ENCODE measurements around the gene AVEN.

Gene AVEN

DNA sequence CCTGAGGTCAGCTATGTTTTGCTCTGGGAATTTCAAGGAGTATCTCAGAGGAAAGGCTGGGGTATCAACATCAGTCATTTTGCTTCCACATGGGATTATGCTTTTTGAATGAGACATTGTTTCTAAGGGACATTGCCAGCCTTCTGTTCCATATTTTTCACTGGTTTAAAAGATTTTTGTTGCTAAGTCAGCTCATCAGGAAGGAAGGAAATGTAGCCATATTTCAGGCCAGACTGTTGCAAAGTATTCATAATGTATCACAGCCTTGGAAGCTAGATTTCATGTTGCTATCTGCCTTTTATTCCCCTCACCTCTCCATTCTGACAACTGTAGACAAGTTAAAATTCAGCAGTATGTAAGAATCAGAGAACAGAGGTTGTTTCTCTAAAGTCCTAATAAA is 131.7 kb downstream of the AVEN start:
- no peak for DNase-seq

DNA sequence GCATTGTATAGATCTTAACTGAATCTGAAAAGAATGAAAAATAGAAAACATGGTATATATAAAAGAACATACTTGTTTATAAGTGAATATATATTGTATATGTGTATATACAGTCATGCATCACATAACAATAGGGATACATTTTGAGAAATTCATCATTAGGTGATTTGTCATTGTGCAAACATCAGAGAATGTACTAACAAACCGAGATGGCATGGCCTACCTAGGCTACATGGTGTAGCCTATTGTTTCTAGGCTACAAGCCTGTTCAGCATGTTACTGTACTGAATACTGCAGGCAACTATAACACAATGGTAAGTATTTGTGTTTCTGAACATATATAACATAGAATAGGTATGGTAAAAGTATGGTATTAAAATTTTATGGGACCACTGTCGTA is 135.3 kb downstream of the AVEN start:
- no peak for DNase-seq

DNA sequence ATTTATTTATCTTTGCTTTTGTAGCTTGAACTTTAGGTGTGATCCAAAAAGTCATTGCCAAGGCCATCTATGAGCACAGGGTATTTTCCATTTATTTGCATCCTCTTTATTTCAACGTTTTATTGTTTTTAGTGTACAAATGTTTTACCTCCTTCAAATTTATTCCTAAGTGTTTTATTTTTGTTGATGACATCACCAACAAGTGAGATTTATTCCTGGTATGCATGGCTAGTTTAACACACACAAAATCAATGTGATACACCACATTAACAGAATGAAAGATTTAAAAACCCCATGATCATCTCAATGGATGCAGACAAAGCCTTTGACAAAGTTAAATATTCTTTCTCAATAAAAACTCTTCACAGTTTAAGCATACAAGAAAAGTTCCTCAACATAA is 137.0 kb downstream of the AVEN start:
- DNase-seq: no peak

DNA sequence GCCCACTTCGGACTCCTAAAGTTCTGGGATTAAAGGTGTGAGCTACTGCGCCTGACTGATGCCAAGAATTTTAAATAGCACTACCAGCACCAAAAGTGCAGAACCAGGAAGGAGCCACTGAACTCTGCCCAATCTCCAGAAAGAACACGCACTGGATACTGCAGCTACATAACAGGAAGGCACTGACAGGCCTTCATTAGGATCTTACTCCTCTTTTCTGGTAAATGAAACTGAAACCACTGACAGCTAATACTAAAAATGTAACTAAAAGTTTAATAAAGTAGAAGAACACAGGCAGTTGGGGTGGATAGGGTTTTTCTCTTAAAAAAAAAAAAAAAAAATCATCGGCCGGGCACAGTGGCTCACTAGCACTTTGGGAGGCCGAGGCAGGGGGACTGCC is 144.8 kb downstream of the AVEN start:
- DNase-seq: no peak

DNA sequence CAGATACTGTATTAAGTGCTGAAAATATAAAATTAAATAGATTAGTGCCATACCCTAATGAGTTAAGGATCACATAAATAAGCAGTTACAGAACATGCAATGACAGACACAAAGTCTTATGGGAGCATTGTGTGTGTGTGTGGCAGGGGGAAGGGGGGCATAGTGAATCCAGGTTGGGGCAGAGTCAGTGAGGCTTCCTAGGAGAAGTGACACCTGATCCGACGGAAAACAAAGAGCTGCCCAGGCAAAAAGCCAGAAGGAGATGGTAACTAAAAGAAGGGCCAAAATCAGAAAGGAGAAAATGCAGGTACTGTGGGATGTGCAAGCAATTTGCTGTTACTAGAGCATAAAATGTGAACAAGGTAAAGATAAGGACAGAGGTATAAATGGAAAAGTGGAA is 150.8 kb downstream of the AVEN start:
- no peak for DNase-seq

DNA sequence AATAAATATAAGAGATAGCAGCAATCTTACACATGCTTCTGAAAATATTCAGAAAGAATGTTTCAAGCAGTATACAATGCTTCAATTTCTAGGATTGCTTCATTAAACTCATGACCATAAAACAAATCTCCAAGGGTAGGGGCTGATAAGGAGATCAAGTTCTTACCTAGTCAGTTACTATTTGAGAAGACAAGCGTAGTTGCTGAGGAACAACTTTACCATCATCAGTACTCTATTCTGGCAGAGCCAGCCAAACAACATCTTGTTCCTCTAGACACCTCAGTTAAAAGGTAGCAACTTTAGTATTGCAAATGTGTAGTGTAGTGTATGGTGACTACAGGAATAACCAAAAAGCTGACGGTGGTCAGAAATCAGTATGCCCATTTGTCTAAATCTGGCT is 156.1 kb downstream of the AVEN start:
- DNase-seq: no peak

DNA sequence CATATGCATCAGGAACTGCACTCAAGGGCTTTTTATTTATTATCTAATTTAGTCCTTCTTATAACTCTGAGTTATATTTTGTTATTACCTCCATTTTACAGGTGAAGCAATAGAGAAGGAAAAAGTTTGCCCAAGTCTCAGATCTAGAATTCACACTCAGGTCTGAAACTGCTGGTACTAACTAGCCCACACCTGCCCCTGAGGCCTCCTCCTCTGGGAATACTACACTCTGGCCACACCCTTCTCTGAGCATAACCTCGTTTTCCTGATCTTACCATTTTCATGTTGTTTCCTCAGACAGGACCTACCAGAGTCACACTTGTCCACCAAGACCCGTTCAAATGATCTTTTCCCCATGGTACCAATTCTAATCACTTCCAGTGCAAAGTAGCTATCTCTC is 164.8 kb downstream of the AVEN start:
- DNase-seq: no peak

DNA sequence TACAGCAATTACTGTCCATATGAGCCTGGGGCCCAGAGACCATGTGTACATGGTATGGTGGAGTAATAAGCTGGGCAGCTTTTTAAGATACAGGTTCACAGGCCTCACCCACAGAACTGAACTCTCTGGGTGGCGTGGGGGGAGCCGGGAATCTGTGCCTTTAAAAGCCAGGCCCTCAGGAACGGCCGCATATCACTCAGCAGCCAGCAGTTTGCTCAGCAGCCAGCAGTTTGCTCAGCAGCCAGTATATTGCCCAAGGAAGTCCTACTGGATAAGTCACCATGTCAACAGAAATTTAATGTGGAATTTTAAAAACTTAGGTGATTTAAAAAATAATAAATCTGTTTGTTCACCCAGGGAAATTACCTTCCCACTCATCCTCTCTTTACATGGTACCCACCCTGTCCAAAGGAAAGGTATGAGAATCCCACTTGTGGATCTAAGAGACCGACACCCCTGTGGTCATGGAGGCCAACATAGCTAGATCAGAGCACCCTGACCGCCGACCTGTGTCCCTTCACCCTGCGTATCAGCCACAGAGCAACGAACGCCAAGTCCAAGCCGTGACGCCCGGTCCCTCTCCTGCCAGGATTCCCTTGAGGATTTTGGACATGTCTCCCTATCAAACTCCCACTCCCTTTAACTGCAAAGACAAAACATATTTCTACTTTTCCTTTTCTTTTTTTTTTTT is 166.4 kb downstream of the AVEN start:
- DNase-seq: no peak

DNA sequence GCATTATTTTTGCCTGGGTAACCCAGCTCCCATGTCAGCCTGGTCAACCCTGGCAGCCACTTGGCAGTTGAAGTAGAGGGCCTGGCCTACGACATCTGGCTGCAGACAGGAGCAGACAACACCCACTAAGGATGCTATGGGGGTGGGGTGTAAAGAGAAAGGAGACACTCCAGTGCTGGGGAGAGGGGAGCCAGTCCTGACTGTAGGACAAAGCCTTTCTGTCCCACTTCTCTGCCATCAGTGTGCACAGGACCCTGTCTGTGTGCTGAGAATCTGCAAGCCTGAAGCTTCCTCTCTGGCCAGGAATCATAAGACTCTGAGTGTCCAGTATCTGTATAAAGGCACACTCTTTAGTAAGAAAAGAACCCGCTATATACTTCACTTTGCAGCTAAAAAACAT is 167.0 kb downstream of the AVEN start:
- no peak for DNase-seq

DNA sequence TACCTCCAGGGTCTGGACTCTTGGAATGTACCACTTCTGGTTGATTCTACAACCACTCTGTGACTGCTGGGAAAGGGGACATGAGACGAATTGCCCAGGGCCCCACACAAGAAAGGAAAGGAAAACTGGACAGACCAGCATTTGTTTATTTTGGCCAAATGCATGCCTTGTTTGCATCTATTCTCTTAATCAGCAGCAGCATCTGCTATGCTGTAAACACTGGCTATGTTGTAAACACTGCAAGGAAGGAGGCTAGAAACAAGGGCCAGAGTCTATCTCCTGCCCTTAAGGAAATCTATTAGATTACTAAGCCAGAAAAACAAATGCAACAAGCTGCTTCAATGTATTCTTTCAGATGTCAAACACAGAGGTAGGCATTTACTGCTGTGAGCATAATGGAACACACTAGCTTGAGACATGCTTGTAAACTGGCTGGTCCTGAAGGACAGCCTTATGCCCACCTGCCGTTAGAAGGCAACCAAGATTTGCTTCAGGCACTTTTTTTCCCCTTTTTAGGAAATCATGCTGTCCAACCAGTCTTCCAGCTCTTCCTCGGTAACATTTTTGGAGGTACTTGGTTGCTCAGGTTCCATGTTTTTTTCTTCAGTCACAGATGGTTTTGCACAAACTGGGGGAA is 172.8 kb downstream of the AVEN start:
- no peak for DNase-seq

DNA sequence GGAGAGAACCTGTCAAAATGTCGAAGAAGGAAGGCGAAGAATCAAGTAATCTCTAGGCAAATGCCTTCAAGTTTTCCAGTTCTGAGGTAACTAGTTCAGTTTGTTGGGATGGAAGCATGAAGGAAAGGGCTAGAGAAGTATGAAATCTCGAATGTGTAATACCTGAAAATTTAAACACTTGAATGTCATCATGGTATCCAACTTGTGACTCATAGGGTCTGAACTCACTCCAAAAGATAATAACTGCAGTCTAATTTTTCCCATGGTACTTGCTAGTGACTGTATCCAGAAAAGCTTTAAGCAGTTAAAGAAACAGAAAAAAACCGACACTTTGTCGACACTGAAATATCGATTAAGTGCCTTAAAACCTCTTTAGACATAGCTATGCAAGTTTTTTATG is 173.6 kb downstream of the AVEN start:
- no peak for DNase-seq

DNA sequence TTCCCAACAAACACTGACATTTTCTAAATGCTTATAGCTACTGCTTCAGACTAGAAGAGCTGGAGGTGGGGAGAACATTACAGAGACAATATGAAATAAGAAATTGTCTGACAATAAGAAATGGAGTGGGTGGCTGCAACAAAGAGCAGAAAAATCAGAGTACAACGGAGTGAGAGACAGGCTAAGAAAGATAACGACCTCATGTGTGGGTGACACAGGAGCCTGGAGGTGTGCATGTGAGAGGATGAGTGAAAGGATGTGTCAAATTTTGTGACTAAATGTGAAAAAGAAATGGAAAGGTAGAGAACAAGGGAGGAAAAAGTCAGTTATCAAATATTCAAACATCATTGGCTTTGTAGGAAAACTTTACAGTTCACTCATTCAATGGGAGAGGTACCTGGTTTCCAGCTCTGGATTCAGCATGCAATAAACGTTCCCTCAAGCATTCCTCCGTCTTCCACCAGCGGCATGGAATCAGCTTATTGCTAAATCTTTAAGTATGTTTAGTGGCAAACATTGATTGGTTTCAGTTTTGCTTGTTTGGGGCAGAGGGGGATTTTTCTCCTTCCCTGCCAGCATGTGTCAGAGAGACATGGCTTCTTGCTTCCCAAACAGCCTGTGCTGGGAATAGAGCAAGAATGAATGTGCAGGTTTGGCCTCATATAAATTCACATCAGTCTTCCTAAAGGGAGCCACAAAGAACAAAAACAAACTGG is 174.5 kb downstream of the AVEN start:
- no peak for DNase-seq

DNA sequence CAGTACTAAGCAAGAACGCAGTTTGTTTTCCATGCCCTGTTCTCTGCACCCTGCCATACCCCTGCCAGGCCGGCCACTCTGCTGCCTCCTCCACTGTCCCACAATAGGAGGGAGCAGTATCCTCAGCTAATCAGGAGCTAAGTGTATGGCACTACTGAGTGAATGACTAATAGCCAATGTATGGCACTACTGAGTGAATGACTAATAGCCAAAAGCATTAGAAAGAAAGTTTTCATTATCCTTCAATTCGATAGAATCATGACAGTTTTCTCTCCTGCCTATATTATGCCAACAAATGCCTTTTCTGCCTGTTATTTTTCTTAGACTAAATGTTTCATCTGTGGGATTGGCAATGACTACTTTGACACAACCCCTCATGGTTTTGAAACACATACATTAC is 178.2 kb downstream of the AVEN start:
- no peak for DNase-seq

DNA sequence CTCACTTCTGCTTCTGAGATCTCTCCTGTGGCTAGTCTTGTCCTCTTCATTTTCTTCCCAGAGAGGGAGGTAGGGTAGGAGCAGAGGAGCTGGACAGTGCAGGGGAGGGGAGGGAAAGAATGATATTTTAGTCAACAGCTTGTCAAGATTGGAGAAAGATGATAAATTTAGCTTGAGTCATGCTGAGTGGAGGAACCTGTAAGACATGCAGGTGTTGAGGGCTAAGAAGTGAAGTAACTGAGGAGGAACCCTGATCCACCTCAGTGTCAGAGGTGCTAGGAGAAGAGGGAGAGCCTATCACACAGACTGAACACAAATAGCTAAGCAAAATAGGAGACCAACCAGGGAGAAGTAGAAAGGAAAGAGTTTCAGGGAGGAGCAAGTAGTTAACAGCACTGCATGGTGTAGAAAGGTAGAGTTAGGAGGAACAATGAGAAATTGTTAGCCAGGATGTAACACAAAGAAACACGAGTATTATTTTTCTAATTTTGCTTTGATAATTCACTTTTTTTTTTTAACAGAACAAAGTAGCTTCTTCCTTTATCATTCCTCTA is 178.9 kb downstream of the AVEN start:
- no peak for DNase-seq

DNA sequence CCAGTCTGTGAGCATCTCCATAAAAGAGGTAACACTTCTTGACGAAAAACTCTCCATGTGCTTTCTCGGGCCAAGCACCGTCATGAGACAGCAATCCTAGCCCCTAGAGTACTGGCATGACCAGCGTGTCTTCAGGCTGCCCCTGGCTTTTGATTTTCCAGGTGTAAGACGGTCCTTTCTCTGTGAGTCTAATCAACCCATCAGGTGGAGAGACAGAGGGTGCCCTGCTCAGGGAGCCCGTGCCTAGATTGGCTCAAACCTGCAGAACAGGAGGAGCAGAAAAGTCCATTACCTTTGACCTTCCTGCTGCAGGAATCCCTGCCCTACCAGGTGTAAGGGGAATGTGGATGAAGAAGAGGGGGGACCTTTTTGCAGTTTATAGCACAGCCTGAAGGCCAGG is 180.2 kb downstream of the AVEN start:
- no peak for DNase-seq

DNA sequence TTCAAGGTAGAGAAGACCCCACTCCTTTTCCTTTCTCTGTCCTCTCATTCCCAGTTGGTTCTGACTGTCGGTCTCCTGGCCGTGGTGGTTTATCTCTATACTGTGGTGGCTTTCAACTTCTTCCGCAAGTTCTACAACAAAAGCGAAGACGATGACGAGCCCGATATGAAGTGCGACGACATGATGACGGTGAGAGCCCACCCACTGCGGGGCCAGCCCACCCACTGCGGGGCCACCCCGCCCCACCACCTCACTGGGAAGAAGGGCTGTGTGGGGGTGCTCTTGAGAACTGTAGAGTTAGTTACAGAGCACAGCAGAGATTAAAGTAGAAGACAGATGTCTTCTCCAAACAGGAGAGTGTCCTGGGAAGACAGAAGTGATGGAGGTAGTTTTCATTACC is 181.3 kb downstream of the AVEN start:
- DNase-seq: no peak

DNA sequence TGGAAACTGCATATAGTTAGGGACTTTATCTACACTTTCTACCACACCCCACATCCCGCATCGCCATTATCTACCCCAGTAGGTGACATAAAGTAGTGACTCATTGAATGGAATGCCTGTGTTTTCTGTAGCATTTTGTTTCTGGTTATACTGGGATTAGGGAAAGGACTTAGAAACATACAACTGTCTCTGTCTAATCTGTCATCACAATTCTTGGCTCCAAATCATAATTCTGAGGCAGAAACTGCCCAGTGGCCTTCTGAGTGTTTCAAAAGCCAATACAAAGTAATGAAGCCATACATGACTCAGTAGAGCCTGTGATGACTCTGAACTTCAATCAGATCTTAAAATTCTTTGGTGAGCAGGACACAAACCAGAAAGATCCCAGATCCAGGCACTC is 186.4 kb downstream of the AVEN start:
- DNase-seq: no peak

DNA sequence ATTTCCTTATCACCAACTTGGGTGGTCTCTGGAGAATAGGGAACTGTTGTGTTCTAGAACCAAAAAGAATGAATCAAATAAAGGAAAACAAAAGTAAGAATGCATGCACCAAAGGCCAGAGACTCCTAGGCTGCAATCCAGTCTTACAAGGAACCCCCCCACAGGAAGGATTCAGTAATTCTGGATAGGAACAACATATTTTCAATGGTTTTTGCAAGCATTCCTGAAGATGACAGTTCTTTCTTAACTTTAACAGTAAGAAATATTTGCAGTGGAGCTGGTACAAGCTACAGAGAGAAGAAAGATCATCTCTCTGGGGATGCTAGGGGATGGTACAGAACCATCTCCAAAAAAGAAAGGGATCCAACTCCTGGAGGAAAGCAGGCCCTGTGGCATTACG is 186.9 kb downstream of the AVEN start:
- DNase-seq: no peak

DNA sequence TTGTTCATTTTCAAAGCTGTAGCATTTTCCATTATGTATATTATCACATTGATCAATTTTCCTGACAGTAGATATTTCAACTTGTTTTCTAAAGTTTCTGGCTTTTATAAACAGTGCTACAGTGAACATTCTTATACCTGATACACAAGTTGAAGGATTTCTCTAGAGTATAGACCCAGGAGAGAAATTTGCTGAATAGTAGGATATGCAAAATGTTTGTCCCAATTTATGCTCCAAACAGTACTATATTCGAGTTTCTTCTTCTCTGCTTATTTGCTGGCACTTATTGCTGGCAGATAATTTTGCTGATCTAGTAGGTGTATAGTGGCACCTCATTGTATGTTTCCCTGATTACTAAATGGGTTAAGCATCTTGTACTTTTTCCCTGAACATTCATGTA is 187.9 kb downstream of the AVEN start:
- DNase-seq: no peak

DNA sequence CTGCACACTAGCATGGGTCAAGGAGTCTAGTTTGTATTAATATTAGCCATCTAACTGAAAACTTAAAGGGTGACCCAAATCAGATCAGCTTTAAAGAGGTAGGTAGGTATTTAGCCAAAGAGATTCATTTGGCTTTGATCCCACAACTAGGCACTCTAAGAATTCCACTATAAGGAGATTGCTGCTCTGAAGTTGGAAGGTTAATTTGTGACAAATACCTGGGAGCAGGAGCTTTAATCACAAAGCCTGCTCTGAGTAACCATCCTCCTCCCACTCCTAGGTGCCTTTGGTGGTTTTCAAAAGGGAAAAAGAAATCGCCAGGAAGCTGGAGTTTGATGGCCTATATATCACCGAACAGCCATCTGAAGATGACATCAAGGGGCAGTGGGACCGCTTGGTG is 191.0 kb downstream of the AVEN start:
- no peak for DNase-seq

DNA sequence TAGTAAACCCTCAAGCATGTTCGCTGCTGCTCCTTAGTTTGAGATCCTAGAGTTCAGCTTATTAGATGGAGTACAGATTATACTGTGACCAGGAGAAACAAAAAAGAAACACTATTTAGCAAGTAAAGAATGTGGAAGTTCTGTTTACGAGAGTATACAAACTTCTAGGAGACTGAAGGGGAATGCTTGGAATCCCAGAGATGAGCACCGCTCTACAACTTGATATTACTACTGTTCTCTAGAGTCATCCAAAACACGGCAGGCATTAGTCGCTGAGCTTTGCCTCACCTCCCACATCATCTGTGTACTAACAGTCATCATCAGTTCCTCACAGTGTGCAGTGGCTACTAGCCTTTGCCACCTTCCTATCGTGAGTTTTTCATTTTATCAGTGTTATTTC is 192.1 kb downstream of the AVEN start:
- no peak for DNase-seq

DNA sequence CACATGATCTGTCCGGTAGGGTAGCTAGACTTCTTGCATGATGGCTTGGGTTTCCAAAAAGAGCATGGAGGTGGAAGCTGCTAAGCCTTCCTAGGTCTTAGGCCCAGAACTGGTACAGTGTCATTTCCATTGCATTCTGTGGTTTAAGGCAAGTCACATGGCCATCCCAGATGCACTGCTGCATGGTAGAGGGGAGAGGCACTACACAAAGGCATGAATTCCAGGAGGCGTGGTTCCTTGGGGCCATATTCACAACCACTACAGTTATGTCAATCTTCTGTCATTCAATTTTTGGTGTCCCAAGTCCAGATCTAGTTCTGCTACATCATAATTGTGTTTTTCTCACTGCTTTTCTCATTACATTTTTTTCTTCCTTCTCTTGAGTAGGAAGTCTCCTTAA is 192.9 kb downstream of the AVEN start:
- no peak for DNase-seq

DNA sequence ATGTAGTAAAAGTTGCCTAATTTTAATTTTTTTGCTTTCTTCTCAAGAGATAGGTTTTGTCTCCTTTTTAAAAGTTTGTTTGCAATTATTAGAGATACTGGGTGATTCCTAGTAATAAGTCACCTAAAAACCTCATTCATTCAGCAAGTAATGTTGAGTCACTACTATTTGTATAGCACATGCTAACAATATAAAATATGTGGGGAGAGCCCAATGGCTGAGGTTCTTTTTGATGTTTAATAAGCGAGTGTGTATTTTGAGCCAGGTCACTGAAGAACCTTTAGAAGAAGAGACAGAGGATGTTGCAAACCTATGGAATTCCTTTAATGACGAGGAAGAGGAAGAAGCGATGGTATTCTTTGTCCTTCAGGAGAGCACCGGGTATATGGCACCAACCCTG is 194.4 kb downstream of the AVEN start:
- DNase-seq: no peak

DNA sequence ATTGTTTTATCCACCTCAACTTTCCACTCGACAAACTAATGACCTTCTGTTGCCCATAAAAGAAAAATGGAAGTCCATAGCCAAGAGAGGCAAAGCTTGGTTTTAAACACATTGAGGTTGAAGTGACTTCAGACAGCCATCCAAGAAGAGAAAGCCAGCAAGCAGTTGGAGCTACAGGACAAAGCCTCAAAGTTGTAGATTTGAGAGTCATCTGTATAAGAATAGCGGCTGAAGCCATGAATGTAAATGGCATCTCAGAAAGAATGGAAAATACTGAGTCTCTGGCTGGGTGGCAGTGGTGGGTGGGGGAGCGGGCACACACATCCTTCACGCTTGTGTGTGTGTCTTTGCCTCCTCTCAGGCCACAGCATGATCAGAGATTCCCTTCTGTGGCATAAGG is 194.8 kb downstream of the AVEN start:
- DNase-seq: no peak
